DMS79 (cell line): Measurements from ENCODE around the gene FAM151B.

Source experiments
- DNase-seq: peaks from one replicate; lab custom pipeline; 2025; lab: John Stamatoyannopoulos, UW

FAM151B gene

DNA sequence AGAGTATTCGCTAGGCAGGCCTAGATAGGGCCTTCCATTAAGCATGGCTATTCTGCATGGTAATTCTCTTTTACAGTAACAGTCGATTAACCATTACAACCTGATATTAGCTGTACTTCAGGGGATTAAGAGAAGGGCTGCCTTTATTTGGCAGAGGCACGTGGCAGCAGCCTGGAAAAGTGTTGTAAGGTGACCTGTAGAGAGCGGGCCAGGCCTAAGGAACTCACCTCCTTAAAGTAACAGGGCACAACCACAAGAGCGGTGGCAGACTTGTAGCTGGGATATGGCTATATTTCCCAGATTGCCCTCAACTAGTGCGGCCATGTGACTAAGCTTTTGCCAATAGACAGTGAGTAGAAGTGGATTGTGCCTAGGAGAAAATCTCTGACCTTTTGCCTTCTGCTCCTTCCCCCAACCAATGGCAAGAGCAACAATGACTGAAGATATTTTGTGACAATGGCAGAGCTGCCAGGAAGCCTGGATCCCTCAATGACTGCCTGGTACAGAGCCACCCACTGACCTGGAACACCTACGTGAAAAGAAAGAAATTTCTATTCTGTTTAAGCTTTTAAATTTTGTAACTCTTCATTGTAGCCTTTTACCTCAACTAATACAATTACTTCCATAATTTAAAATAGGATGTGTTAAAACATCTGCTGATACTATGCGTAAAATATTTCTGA is 101.1 kb downstream of the FAM151B start:
- no peak for DNase-seq

- DNase-seq = no peak
Observed at GRCh38 chr5:80590766-80591165, 102.9 kb downstream of the FAM151B start.

DNA sequence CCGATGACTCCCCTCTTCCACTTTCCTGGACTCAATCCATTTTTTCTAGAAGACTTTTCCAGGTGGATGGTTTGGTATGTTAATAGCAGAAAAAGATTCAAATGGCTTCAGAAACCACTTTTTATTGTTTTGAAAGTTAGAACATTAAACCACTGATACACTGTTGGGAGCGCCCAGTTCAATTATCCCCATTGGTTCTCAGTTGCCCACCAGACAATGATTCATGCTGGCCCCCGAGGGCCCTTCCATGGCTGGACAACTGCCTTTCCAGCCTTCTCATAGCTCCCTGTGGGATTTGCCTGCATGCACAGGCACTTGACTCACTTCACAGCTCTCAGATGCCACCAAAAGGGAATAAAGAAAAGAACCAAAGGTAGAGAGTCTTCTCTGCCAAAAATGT is 103.5 kb downstream of the FAM151B start:
- no peak for DNase-seq

GRCh38 chr5:80592105-80592504 is 104.2 kb downstream of the FAM151B start:
- DNase-seq = no peak
